ENCODE results near the gene THBS2. TPM values are rescaled to one million over a fixed set of nuclear protein-coding genes. Genes with fewer than 3 reads are reported as not detected.

The THBS2 gene
- total and polyA plus RNA-seq, 2 of the 4 experiments (the other 2 are of a cell fraction), result 97.3 to 113 TPM

- H3K79me1 ChIP-seq (ENCODE audit: low read depth in 1 of 2, low read length in 2 of 2), result peaks cover 0 to 19% of the 10 kb centered on the region in 2 experiments; a peak in 2 of 4 replicates
- H3K36me3 ChIP-seq (ENCODE audit: control insufficient read depth, insufficient read depth, low read length), result no peaks in the 10 kb centered on the region
- no peak overlapping the region for H3K4me3 ChIP-seq (ENCODE audit: insufficient read depth, low read depth, low read length)
- peaks cover 8% of the 10 kb centered on the region for H3K9me3 ChIP-seq (ENCODE audit: control insufficient read depth, insufficient read depth, low read length)
- POLR2A ChIA-PET (ENCODE audit: unreplicated experiment), result no interaction called here
- H4K20me1 ChIP-seq (ENCODE audit: insufficient read depth, low read length), result no peaks in the 10 kb centered on the region
- ATAC-seq (ENCODE audit: low read depth) (no peak), DNase-seq (no peak)
- intact Hi-C loops (cut with micrococcal nuclease), result no loop called here
- no peak overlapping the region for H3K4ac ChIP-seq (ENCODE audit: low read depth, low read length)
- no peak overlapping the region for H2BK15ac ChIP-seq (ENCODE audit: low read depth, low read length)
- H2BK5ac ChIP-seq (ENCODE audit: low read depth, low read length, poor library complexity, severe bottlenecking), result no peak overlapping the region
- no peaks in the 10 kb centered on the region for H3K27me3 ChIP-seq (ENCODE audit: control insufficient read depth, insufficient read depth, low read length)
- no peak overlapping the region for H3K18ac ChIP-seq (ENCODE audit: low read depth, low read length)
- H3K23ac ChIP-seq (ENCODE audit: low read depth, low read length), result no peak overlapping the region
- no peak overlapping the region for H3K4me2 ChIP-seq (ENCODE audit: low read depth, low read length)
- no peak overlapping the region for H4K91ac ChIP-seq (ENCODE audit: insufficient read depth, low read depth, low read length)
- no peak overlapping the region for H2AK5ac ChIP-seq (ENCODE audit: low read depth, low read length)
- dilution Hi-C loops (cut with HindIII; ENCODE audit: low sequenced_read_pairs, unreplicated experiment), result no loop called here
- WGBS, 2 experiments (ENCODE audit: extremely low coverage in 2 of 2, insufficient read length in 1 of 2), result no CpG with 5 or more reads among the region's 3 CpGs
- H4K8ac ChIP-seq (ENCODE audit: low read depth in 2 of 2, low read length in 2 of 2), result no peak overlapping the region
- peaks cover 19% of the 10 kb centered on the region for H3K4me1 ChIP-seq (ENCODE audit: control insufficient read depth, insufficient read depth, low read length)
- no peak overlapping the region for H2BK20ac ChIP-seq (ENCODE audit: low read depth, low read length)
- H4K5ac ChIP-seq (ENCODE audit: low read depth, low read length), result no peak overlapping the region
- in situ Hi-C loops (cut with MboI; ENCODE audit: low sequenced_read_pairs), result no loop called here
- TF ChIP-seq, protein P1, sequence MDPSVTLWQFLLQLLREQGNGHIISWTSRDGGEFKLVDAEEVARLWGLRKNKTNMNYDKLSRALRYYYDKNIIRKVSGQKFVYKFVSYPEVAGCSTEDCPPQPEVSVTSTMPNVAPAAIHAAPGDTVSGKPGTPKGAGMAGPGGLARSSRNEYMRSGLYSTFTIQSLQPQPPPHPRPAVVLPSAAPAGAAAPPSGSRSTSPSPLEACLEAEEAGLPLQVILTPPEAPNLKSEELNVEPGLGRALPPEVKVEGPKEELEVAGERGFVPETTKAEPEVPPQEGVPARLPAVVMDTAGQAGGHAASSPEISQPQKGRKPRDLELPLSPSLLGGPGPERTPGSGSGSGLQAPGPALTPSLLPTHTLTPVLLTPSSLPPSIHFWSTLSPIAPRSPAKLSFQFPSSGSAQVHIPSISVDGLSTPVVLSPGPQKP (IDR thresholded peaks at IDR 0.05; ENCODE audit: borderline replicate concordance, low read depth, low read length), result no peak
- TF ChIP-seq CEBPB (IDR thresholded peaks at IDR 0.05; ENCODE audit: low read depth, low read length), result no peak
- no peak for TF ChIP-seq USF2 (IDR thresholded peaks at IDR 0.05; ENCODE audit: low read depth, low read length)
- TF ChIP-seq MAFK (IDR thresholded peaks at IDR 0.05; ENCODE audit: low read depth, low read length), result no peak
- TF ChIP-seq, protein P2, sequence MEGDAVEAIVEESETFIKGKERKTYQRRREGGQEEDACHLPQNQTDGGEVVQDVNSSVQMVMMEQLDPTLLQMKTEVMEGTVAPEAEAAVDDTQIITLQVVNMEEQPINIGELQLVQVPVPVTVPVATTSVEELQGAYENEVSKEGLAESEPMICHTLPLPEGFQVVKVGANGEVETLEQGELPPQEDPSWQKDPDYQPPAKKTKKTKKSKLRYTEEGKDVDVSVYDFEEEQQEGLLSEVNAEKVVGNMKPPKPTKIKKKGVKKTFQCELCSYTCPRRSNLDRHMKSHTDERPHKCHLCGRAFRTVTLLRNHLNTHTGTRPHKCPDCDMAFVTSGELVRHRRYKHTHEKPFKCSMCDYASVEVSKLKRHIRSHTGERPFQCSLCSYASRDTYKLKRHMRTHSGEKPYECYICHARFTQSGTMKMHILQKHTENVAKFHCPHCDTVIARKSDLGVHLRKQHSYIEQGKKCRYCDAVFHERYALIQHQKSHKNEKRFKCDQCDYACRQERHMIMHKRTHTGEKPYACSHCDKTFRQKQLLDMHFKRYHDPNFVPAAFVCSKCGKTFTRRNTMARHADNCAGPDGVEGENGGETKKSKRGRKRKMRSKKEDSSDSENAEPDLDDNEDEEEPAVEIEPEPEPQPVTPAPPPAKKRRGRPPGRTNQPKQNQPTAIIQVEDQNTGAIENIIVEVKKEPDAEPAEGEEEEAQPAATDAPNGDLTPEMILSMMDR (conservative IDR thresholded peaks at IDR 0.05; ENCODE audit: low read depth, low read length), result no peak
- CTCF ChIA-PET, result no interaction called here
- no peak overlapping the region for H3K9ac ChIP-seq (ENCODE audit: low read depth, low read length)
- no peak overlapping the region for H2BK120ac ChIP-seq (ENCODE audit: low read depth, low read length)
- H3K9me1 ChIP-seq (ENCODE audit: insufficient read depth, low read length), result peaks cover 14% of the 10 kb centered on the region
- no peak overlapping the region for H3K14ac ChIP-seq (replicated peaks; ENCODE audit: low read depth, low read length)
- no peak overlapping the region for H2AK9ac ChIP-seq (replicated peaks; ENCODE audit: low read depth, low read length, poor library complexity)
- BruUV-seq (replicated peaks), result no TSS peak
- no peak overlapping the region for H3K56ac ChIP-seq (ENCODE audit: extremely low read depth, insufficient read depth, low read length)
- no peak overlapping the region for H2AFZ ChIP-seq (replicated peaks; ENCODE audit: low read length, poor library complexity)
- no peak overlapping the region for H3K27ac ChIP-seq (ENCODE audit: insufficient read depth, low read length)
These were observed 43.0 kb downstream of the THBS2 start for GRCh38 chr6:169210611-169211010.
